ENCODE results near the gene NINL. TPM values are rescaled to one million over a fixed set of nuclear protein-coding genes. Genes with fewer than 3 reads are reported as not detected.

The NINL gene
- total RNA-seq, 4 donors from 2014 or later = 18.3 to 37.8 (median 23.5) TPM

- no peak overlapping the region for H3K4me3 ChIP-seq (replicated peaks in 1 of 3)
- no peak overlapping the region for H3K27ac ChIP-seq
- H3K27me3 ChIP-seq = no peaks in the 10 kb centered on the region
- no peaks in the 10 kb centered on the region for H3K9me3 ChIP-seq
- peaks cover 0 to 20% of the 10 kb centered on the region in 2 donors for H3K4me1 ChIP-seq
- DNase-seq = no peak
- no peaks in the 10 kb centered on the region for H3K36me3 ChIP-seq
- TF ChIP-seq POLR2A (IDR thresholded peaks at IDR 0.05) = no peak
- TF ChIP-seq CTCF (IDR thresholded peaks at IDR 0.05) = no peak
- 95 to 96% methylated on average over 2 of the region's 2 CpGs for WGBS, 2 donors
- intact Hi-C loops (cut with DNase I) = no loop called here
Measured at GRCh38 chr20:25527949-25528348, 57.4 kb downstream of the NINL start.

- Histone ChIP-seq H3K27me3 (no peaks in the 10 kb centered on the region), H3K36me3 (no peaks in the 10 kb centered on the region), H3K4me3 (replicated peaks in 1 of 3) (no peak overlapping the region), H3K9me3 (no peaks in the 10 kb centered on the region), H3K4me1 (peaks cover 0 to 10% of the 10 kb centered on the region in 2 donors), H3K27ac (peak overlapping the region in 1 of 3 donors; percentile 36)
- TF ChIP-seq POLR2A (IDR thresholded peaks at IDR 0.05) = no peak
- TF ChIP-seq CTCF (IDR thresholded peaks at IDR 0.05) = no peak
- intact Hi-C loops (cut with DNase I) = no loop called here
- WGBS, 2 donors = 93 to 95% methylated on average over 9 of the region's 9 CpGs
- no peak for DNase-seq
Measured at GRCh38 chr20:25526446-25526845, 58.9 kb downstream of the NINL start.

- TF ChIP-seq CTCF (IDR thresholded peaks at IDR 0.05) (no peak), POLR2A (IDR thresholded peaks at IDR 0.05) (no peak)
- WGBS, 2 donors = 88% methylated on average over 2 of the region's 2 CpGs
- intact Hi-C loops (cut with DNase I) = no loop called here
- H3K27me3 ChIP-seq = no peaks in the 10 kb centered on the region
- DNase-seq = no peak
- H3K4me3 ChIP-seq (replicated peaks in 1 of 3) = no peak overlapping the region
- H3K27ac ChIP-seq = no peak overlapping the region
- no peaks in the 10 kb centered on the region for H3K9me3 ChIP-seq
- no peaks in the 10 kb centered on the region for H3K36me3 ChIP-seq
- peaks cover 0 to 10% of the 10 kb centered on the region in 2 donors for H3K4me1 ChIP-seq
Measured at GRCh38 chr20:25525867-25526266, 59.5 kb downstream of the NINL start.

- Histone ChIP-seq H3K4me3 (replicated peaks in 1 of 3) (no peak overlapping the region), H3K9me3 (no peaks in the 10 kb centered on the region), H3K4me1 (peaks cover 0 to 10% of the 10 kb centered on the region in 2 donors), H3K27me3 (no peaks in the 10 kb centered on the region), H3K27ac (no peak overlapping the region), H3K36me3 (no peaks in the 10 kb centered on the region)
- WGBS, 2 donors = 79 to 80% methylated on average over 6 of the region's 6 CpGs
- intact Hi-C loops (cut with DNase I) = no loop called here
- no peak for DNase-seq
- no peak for TF ChIP-seq CTCF (IDR thresholded peaks at IDR 0.05)
- TF ChIP-seq POLR2A (IDR thresholded peaks at IDR 0.05) = no peak
Measured at GRCh38 chr20:25525295-25525694, 60.0 kb downstream of the NINL start.

GRCh38 chr20:25521382-25521781, 63.9 kb downstream of the NINL start:
- Histone ChIP-seq H3K4me1 (peaks cover 0 to 10% of the 10 kb centered on the region in 2 donors), H3K4me3 (replicated peaks in 1 of 3) (no peak overlapping the region), H3K9me3 (no peaks in the 10 kb centered on the region), H3K27me3 (no peaks in the 10 kb centered on the region), H3K27ac (no peak overlapping the region), H3K36me3 (peaks cover 0 to 6% of the 10 kb centered on the region in 2 donors)
- no peak for DNase-seq
- intact Hi-C loops (cut with DNase I) = no loop called here
- 94 to 98% methylated on average over 2 of the region's 2 CpGs for WGBS, 2 donors
- no peak for TF ChIP-seq CTCF (IDR thresholded peaks at IDR 0.05)
- TF ChIP-seq POLR2A (IDR thresholded peaks at IDR 0.05) = no peak
